H9 (cell line): ENCODE results near the gene NHSL1. TPM values are rescaled to one million over a fixed set of nuclear protein-coding genes. Genes with fewer than 3 reads are reported as not detected.

Experiments used
- DNase-seq: peaks from one replicate; pipeline ENCODE4 v3.0.0-alpha.2; 2017
- H2AFZ ChIP-seq: one replicate; pipeline ENCODE4 v1.6.1; 2013; ENCODE audit warnings: mild to moderate bottlenecking, low read length, control low read depth, moderate library complexity
- H2AK5ac ChIP-seq: 2 replicates; pipeline ENCODE4 v1.6.1; 2013; ENCODE audit warnings: low read length, control low read depth, mixed read lengths; ENCODE audit not compliant: insufficient read length
- H2BK120ac ChIP-seq: one replicate; pipeline ENCODE4 v1.6.1; 2013; ENCODE audit warnings: low read depth, mild to moderate bottlenecking, low read length, control low read depth, inconsistent platforms; ENCODE audit not compliant: poor library complexity, severe bottlenecking
- H2BK12ac ChIP-seq: 2 replicates; pipeline ENCODE4 v1.6.1; 2013; ENCODE audit warnings: low read length, control low read depth, mixed read lengths, low read depth; ENCODE audit not compliant: insufficient read length
- H2BK15ac ChIP-seq: 2 replicates; pipeline ENCODE4 v1.6.1; 2013; ENCODE audit warnings: low read depth, low read length, control low read depth
- H2BK20ac ChIP-seq: one replicate; pipeline ENCODE4 v1.6.1; 2013; ENCODE audit warnings: low read depth, mild to moderate bottlenecking, low read length, control low read depth, inconsistent platforms; ENCODE audit not compliant: poor library complexity, severe bottlenecking
- H2BK5ac ChIP-seq: 2 replicates; pipeline ENCODE4 v1.6.1; 2013; ENCODE audit warnings: low read length, control low read depth, mixed read lengths; ENCODE audit not compliant: insufficient read length
- H3K14ac ChIP-seq: 2 replicates; pipeline ENCODE4 v1.6.1; 2013; ENCODE audit warnings: low read length, control low read depth; ENCODE audit not compliant: insufficient read depth
- H3K18ac ChIP-seq: 2 replicates; pipeline ENCODE4 v1.6.1; 2013; ENCODE audit warnings: low read depth, mild to moderate bottlenecking, mixed read lengths, low read length, control low read depth; ENCODE audit not compliant: insufficient read length
- H3K23ac ChIP-seq: 2 replicates; pipeline ENCODE4 v1.6.1; 2013; ENCODE audit warnings: low read length, control low read depth, mixed read lengths, low read depth; ENCODE audit not compliant: insufficient read length
- H3K23me2 ChIP-seq: 2 replicates; pipeline ENCODE4 v1.6.1; 2013; ENCODE audit warnings: low read depth, mild to moderate bottlenecking, mixed read lengths, low read length, control low read depth; ENCODE audit not compliant: insufficient read length, poor library complexity, severe bottlenecking
- H3K27ac ChIP-seq: 2 replicates; pipeline ENCODE4 v1.5.1; 2013; ENCODE audit warnings: low read length, control low read depth, mixed read lengths, low read depth; ENCODE audit not compliant: insufficient read length
- H3K27me3 ChIP-seq: 2 replicates; pipeline ENCODE4 v1.6.1; 2013; ENCODE audit warnings: low read length, control low read depth, inconsistent platforms; ENCODE audit not compliant: insufficient read depth
- H3K4ac ChIP-seq: 2 replicates; pipeline ENCODE4 v1.6.1; 2013; ENCODE audit warnings: low read depth, mild to moderate bottlenecking, control low read depth, inconsistent platforms, low read length, moderate library complexity
- H3K4me1 ChIP-seq: 2 replicates; pipeline ENCODE4 v1.6.1; 2013; ENCODE audit warnings: low read length, control low read depth, inconsistent platforms; ENCODE audit not compliant: insufficient read depth
- H3K4me2 ChIP-seq: 2 replicates; pipeline ENCODE4 v1.6.1; 2013; ENCODE audit warnings: low read length, control low read depth, mixed read lengths; ENCODE audit not compliant: insufficient read length, insufficient read depth
- H3K56ac ChIP-seq: 2 replicates; pipeline ENCODE4 v1.6.1; 2013; ENCODE audit warnings: low read depth, mild to moderate bottlenecking, mixed read lengths, low read length, control low read depth; ENCODE audit not compliant: insufficient read length
- H3K79me1 ChIP-seq: 2 replicates; pipeline ENCODE4 v1.6.1; 2013; ENCODE audit warnings: low read depth, mild to moderate bottlenecking, moderate library complexity, low read length, control low read depth, inconsistent platforms; ENCODE audit not compliant: insufficient read depth, poor library complexity, severe bottlenecking
- H3K79me2 ChIP-seq: 2 replicates; pipeline ENCODE4 v1.6.1; 2013; ENCODE audit warnings: low read length, control low read depth, inconsistent platforms; ENCODE audit not compliant: insufficient read depth
- H3K9ac ChIP-seq: 2 replicates; pipeline ENCODE4 v1.6.1; 2013; ENCODE audit warnings: low read length, control low read depth, mixed read lengths; ENCODE audit not compliant: insufficient read length; ENCODE audit errors: extremely low read depth
- H3K9me3 ChIP-seq: one replicate; pipeline ENCODE4 v1.6.1; 2013; ENCODE audit warnings: low read depth, low read length, inconsistent platforms; ENCODE audit not compliant: control insufficient read depth
- H3T11ph ChIP-seq: one replicate; pipeline ENCODE4 v1.6.1; 2013; ENCODE audit warnings: mild to moderate bottlenecking, low read length, control low read depth, inconsistent platforms
- H4K20me1 ChIP-seq: one replicate; pipeline ENCODE4 v1.6.1; 2013; ENCODE audit not compliant: control insufficient read depth, insufficient read length, insufficient read depth
- H4K5ac ChIP-seq: 2 replicates; pipeline ENCODE4 v1.6.1; 2013; ENCODE audit warnings: low read depth, mild to moderate bottlenecking, mixed read lengths, low read length, control low read depth; ENCODE audit not compliant: insufficient read length
- H4K8ac ChIP-seq: replicated peaks from 2 replicates; pipeline ENCODE4 v1.6.1; 2013; ENCODE audit warnings: low read length, control low read depth, mixed read lengths, low read depth; ENCODE audit not compliant: insufficient read length
- H4K91ac ChIP-seq: 2 replicates; pipeline ENCODE4 v1.6.1; 2013; ENCODE audit warnings: low read depth, mild to moderate bottlenecking, moderate library complexity, mixed read lengths, low read length, control low read depth; ENCODE audit not compliant: insufficient read length
- H3K27ac Mint-ChIP-seq, 3 experiments: 2 replicates in 2 of 3; 3 replicates in 1 of 3; pipeline ENCODE4 v1.8.0; 2020 to 2021; ENCODE audit warnings: mixed read lengths in 3 of 3, mild to moderate bottlenecking in 1 of 3, moderate library complexity in 1 of 3
- H3K27me3 Mint-ChIP-seq: 2 replicates; pipeline ENCODE4 v1.8.0; 2021; ENCODE audit warnings: low read depth, mild to moderate bottlenecking, moderate library complexity, mixed read lengths
- H3K36me3 Mint-ChIP-seq, 3 experiments: 2 replicates in 2 of 3; 3 replicates in 1 of 3; pipeline ENCODE4 v1.8.0; 2020 to 2021; ENCODE audit warnings: low read depth in 3 of 3, mixed read lengths in 3 of 3; ENCODE audit not compliant: insufficient read depth in 1 of 3
- H3K4me1 Mint-ChIP-seq, 2 experiments: 2 replicates each; pipeline ENCODE4 v1.8.0; 2020; ENCODE audit warnings: mixed read lengths in 2 of 2
- H3K4me3 Mint-ChIP-seq, 2 experiments: 2 replicates in 1 of 2; 3 replicates in 1 of 2; pipeline ENCODE4 v1.8.0; 2020 to 2021; ENCODE audit warnings: mild to moderate bottlenecking in 2 of 2, mixed read lengths in 2 of 2, moderate library complexity in 1 of 2
- H3K9me3 Mint-ChIP-seq, 2 experiments: 2 replicates in 1 of 2; 3 replicates in 1 of 2; pipeline ENCODE4 v1.8.0; 2020; ENCODE audit warnings: mild to moderate bottlenecking in 2 of 2, mixed read lengths in 2 of 2, moderate library complexity in 1 of 2
- WGBS: extraction: QIAGEN DNeasy Blood & Tissue Kit; methylation state at CpG from one replicate; pipeline ENCODE4 v1.1.7; 2013; ENCODE audit warnings: missing lambda C conversion rate, low lambda C conversion rate, mixed read lengths; ENCODE audit not compliant: insufficient read length; ENCODE audit errors: extremely low coverage; 5-methylcytosine and 5-hydroxymethylcytosine counted together
- total RNA-seq: library from RNA; stranded (reverse); gene quantifications from 2 replicates; pipeline ENCODE4 v1.2.1, GENCODE V29; 2021
- TF ChIP-seq, protein P1 (sequence below): fragments of 200-600 bp; sonication (generic); conservative IDR thresholded peaks from 3 replicates; pipeline ENCODE4 v1.8.0; 2021; ENCODE audit warnings: antibody characterized with exemption, mild to moderate bottlenecking

Gene NHSL1
- total RNA-seq, 1 experiment from 2014 or later, result 28.7 TPM

- H2BK120ac ChIP-seq, result no peak overlapping the region
- H4K91ac ChIP-seq, result no peak overlapping the region
- Mint-ChIP-seq H3K9me3 (no peaks in the 10 kb centered on the region), H3K27ac (peak overlapping the region in 2 of 3 experiments; percentile 10 to 34; a peak in 5 of 7 replicates), H3K4me1 (peaks cover 4 to 5% of the 10 kb centered on the region in 2 experiments; a peak in 3 of 4 replicates), H3K27me3 (no peaks in the 10 kb centered on the region), H3K36me3 (peaks cover 11 to 32% (median 16%) of the 10 kb centered on the region in 3 experiments), H3K4me3 (no peak overlapping the region)
- DNase-seq, result no peak
- WGBS, result no CpG with 5 or more reads among the region's 1 CpG
- H2BK12ac ChIP-seq, result no peak overlapping the region
- H2BK20ac ChIP-seq, result no peak overlapping the region
- H4K20me1 ChIP-seq, result no peaks in the 10 kb centered on the region
- H3K79me2 ChIP-seq, result no peaks in the 10 kb centered on the region
- no peak overlapping the region for H3K14ac ChIP-seq
- H4K5ac ChIP-seq, result no peak overlapping the region
- no peaks in the 10 kb centered on the region for H3K27me3 ChIP-seq
- H3K4me2 ChIP-seq, result no peak overlapping the region
- H3K27ac ChIP-seq, result no peak overlapping the region
- no peaks in the 10 kb centered on the region for H3K9me3 ChIP-seq
- TF ChIP-seq, protein P1, sequence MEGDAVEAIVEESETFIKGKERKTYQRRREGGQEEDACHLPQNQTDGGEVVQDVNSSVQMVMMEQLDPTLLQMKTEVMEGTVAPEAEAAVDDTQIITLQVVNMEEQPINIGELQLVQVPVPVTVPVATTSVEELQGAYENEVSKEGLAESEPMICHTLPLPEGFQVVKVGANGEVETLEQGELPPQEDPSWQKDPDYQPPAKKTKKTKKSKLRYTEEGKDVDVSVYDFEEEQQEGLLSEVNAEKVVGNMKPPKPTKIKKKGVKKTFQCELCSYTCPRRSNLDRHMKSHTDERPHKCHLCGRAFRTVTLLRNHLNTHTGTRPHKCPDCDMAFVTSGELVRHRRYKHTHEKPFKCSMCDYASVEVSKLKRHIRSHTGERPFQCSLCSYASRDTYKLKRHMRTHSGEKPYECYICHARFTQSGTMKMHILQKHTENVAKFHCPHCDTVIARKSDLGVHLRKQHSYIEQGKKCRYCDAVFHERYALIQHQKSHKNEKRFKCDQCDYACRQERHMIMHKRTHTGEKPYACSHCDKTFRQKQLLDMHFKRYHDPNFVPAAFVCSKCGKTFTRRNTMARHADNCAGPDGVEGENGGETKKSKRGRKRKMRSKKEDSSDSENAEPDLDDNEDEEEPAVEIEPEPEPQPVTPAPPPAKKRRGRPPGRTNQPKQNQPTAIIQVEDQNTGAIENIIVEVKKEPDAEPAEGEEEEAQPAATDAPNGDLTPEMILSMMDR, result no peak
- H3K23me2 ChIP-seq, result no peaks in the 10 kb centered on the region
- H3K23ac ChIP-seq, result no peak overlapping the region
- H3K4me1 ChIP-seq, result no peaks in the 10 kb centered on the region
- H3K79me1 ChIP-seq, result no peaks in the 10 kb centered on the region
- H4K8ac ChIP-seq, result no peak overlapping the region
- no peak overlapping the region for H2BK5ac ChIP-seq
- H3K9ac ChIP-seq, result no peak overlapping the region
- no peak overlapping the region for H2BK15ac ChIP-seq
- H2AFZ ChIP-seq, result no peak overlapping the region
- H3T11ph ChIP-seq, result no peak overlapping the region
- H2AK5ac ChIP-seq, result no peak overlapping the region
- H3K18ac ChIP-seq, result no peak overlapping the region
- H3K56ac ChIP-seq, result no peak overlapping the region
- H3K4ac ChIP-seq, result no peak overlapping the region
Observed at GRCh38 chr6:138465007-138465645, 34.2 kb downstream of the NHSL1 start.
